KG1 (cell line): ENCODE data around the gene SEZ6.

Experiments used
- DNase-seq: peaks from one replicate; lab custom pipeline; 2025; lab: John Stamatoyannopoulos, UW

The SEZ6 gene

GRCh38 chr17:28974451-28974850 is 31.4 kb downstream of the SEZ6 start:
- no peak for DNase-seq

- no peak for DNase-seq
These were observed 32.4 kb downstream of the SEZ6 start for GRCh38 chr17:28973425-28973824.

- DNase-seq, result no peak
These were observed 33.4 kb downstream of the SEZ6 start for GRCh38 chr17:28972437-28972836.

- no peak for DNase-seq
These were observed 35.0 kb downstream of the SEZ6 start for GRCh38 chr17:28970879-28971278.

GRCh38 chr17:28969706-28970393 is 36.0 kb downstream of the SEZ6 start:
- DNase-seq, result no peak

GRCh38 chr17:28968914-28969295 is 36.9 kb downstream of the SEZ6 start:
- DNase-seq, result no peak

- DNase-seq, result no peak
These were observed 37.5 kb downstream of the SEZ6 start for GRCh38 chr17:28968231-28968913.

- DNase-seq, result no peak
These were observed 38.4 kb downstream of the SEZ6 start for GRCh38 chr17:28967221-28968135.

- DNase-seq, result no peak
These were observed 42.0 kb downstream of the SEZ6 start for GRCh38 chr17:28963841-28964240.

- DNase-seq, result no peak
These were observed 42.7 kb downstream of the SEZ6 start for GRCh38 chr17:28963055-28963611.

GRCh38 chr17:28961391-28961790 is 44.4 kb downstream of the SEZ6 start:
- no peak for DNase-seq

GRCh38 chr17:28960256-28961061 is 45.4 kb downstream of the SEZ6 start:
- no peak for DNase-seq

GRCh38 chr17:28959471-28959871 is 46.4 kb downstream of the SEZ6 start:
- no peak for DNase-seq

- no peak for DNase-seq
These were observed 46.9 kb downstream of the SEZ6 start for GRCh38 chr17:28958820-28959455.

GRCh38 chr17:28957992-28958355 is 47.9 kb downstream of the SEZ6 start:
- DNase-seq, result no peak

- no peak for DNase-seq
These were observed 48.4 kb downstream of the SEZ6 start for GRCh38 chr17:28957277-28957991.

- DNase-seq, result no peak
These were observed 49.0 kb downstream of the SEZ6 start for GRCh38 chr17:28956861-28957260.

GRCh38 chr17:28956112-28956511 is 49.7 kb downstream of the SEZ6 start:
- no peak for DNase-seq

- no peak for DNase-seq
These were observed 50.4 kb downstream of the SEZ6 start for GRCh38 chr17:28955408-28955807.

- no peak for DNase-seq
These were observed 50.9 kb downstream of the SEZ6 start for GRCh38 chr17:28954886-28955285.
